Ishikawa (cell line): ENCODE results near the gene GRM1.

Experiments
- EGR1 ChIP-seq: IDR thresholded peaks from 2 replicates; pipeline ENCODE4 v1.6.1; 2012
- EP300 ChIP-seq: IDR thresholded peaks from 2 replicates; pipeline ENCODE4 v1.6.1; 2012; ENCODE audit warnings: borderline replicate concordance
- TAF1 ChIP-seq: IDR thresholded peaks from 2 replicates; pipeline ENCODE4 v1.6.1; 2012; ENCODE audit warnings: low read depth, mild to moderate bottlenecking
- TEAD4 ChIP-seq: IDR thresholded peaks from 2 replicates; pipeline ENCODE4 v1.6.1; 2012
- YY1 ChIP-seq: IDR thresholded peaks from 2 replicates; pipeline ENCODE4 v1.6.1; 2012; ENCODE audit warnings: low read depth
- ZBTB7A ChIP-seq: IDR thresholded peaks from 2 replicates; pipeline ENCODE4 v1.6.1; 2012; ENCODE audit warnings: low read depth
- TF ChIP-seq, protein P1 (sequence below): IDR thresholded peaks from 2 replicates; pipeline ENCODE4 v1.6.1; 2012; ENCODE audit warnings: low read depth, mild to moderate bottlenecking
- TF ChIP-seq, protein P2 (sequence below): IDR thresholded peaks from 2 replicates; pipeline ENCODE4 v1.6.1; 2012
- TF ChIP-seq, protein P3 (sequence below): IDR thresholded peaks from 2 replicates; pipeline ENCODE4 v1.6.1; 2012

DNA sequence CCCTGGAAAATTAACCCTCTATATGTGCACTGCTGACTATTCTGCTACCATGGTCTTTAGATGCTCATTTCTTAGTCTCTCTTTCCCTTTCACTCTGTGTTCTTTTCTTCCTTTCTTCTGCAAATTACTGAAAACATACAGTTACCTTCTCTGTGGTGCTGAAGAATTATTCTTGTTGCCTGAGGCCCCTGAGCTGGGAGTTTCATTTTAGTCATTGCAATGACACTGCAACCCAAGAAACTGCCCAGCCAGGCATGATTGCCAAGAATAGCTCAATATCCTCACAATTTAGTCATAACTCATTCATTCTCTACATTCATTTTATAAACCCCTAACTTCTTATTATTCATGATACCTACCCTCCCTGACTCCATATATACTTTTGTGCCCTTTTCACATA is 269.0 kb downstream of the GRM1 start:
- TF ChIP-seq EP300, result no peak
- TF ChIP-seq TEAD4, result no peak
- TF ChIP-seq TAF1, result no peak
- TF ChIP-seq, protein P1, sequence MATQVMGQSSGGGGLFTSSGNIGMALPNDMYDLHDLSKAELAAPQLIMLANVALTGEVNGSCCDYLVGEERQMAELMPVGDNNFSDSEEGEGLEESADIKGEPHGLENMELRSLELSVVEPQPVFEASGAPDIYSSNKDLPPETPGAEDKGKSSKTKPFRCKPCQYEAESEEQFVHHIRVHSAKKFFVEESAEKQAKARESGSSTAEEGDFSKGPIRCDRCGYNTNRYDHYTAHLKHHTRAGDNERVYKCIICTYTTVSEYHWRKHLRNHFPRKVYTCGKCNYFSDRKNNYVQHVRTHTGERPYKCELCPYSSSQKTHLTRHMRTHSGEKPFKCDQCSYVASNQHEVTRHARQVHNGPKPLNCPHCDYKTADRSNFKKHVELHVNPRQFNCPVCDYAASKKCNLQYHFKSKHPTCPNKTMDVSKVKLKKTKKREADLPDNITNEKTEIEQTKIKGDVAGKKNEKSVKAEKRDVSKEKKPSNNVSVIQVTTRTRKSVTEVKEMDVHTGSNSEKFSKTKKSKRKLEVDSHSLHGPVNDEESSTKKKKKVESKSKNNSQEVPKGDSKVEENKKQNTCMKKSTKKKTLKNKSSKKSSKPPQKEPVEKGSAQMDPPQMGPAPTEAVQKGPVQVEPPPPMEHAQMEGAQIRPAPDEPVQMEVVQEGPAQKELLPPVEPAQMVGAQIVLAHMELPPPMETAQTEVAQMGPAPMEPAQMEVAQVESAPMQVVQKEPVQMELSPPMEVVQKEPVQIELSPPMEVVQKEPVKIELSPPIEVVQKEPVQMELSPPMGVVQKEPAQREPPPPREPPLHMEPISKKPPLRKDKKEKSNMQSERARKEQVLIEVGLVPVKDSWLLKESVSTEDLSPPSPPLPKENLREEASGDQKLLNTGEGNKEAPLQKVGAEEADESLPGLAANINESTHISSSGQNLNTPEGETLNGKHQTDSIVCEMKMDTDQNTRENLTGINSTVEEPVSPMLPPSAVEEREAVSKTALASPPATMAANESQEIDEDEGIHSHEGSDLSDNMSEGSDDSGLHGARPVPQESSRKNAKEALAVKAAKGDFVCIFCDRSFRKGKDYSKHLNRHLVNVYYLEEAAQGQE, result no peak
- TF ChIP-seq, protein P2, sequence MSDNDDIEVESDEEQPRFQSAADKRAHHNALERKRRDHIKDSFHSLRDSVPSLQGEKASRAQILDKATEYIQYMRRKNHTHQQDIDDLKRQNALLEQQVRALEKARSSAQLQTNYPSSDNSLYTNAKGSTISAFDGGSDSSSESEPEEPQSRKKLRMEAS, result no peak
- TF ChIP-seq ZBTB7A, result no peak
- no peak for TF ChIP-seq EGR1
- TF ChIP-seq YY1, result no peak
- TF ChIP-seq, protein P3, sequence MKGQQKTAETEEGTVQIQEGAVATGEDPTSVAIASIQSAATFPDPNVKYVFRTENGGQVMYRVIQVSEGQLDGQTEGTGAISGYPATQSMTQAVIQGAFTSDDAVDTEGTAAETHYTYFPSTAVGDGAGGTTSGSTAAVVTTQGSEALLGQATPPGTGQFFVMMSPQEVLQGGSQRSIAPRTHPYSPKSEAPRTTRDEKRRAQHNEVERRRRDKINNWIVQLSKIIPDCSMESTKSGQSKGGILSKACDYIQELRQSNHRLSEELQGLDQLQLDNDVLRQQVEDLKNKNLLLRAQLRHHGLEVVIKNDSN, result no peak
